ENCODE measurements around the gene NCAM2. TPM values are rescaled to one million over a fixed set of nuclear protein-coding genes. Genes with fewer than 3 reads are reported as not detected.

NCAM2 gene
- total and polyA plus RNA-seq, 2 donors (not counting 3 experiments of a cell fraction or from before 2014, with no cell fraction given) = 0.11 to 0.27 TPM

- TF ChIP-seq POLR2A (IDR thresholded peaks at IDR 0.05; ENCODE audit: low read depth, low read length) (no peak), CTCF (IDR thresholded peaks at IDR 0.05; ENCODE audit: extremely low read depth in 1 of 2, insufficient read depth in 1 of 2, low read depth in 1 of 2, low read length in 2 of 2) (no peak), MYC (IDR thresholded peaks at IDR 0.05; ENCODE audit: low read depth, low read length) (no peak), EZH2 (IDR thresholded peaks at IDR 0.05; ENCODE audit: borderline replicate concordance, low read depth, low read length, severe bottlenecking) (no peak), FOS (IDR thresholded peaks at IDR 0.05; ENCODE audit: borderline replicate concordance, insufficient read depth, low read length) (no peak), JUN (IDR thresholded peaks at IDR 0.05; ENCODE audit: borderline replicate concordance, insufficient read depth, insufficient read length, low read depth) (no peak), GATA2 (IDR thresholded peaks at IDR 0.05; ENCODE audit: insufficient read depth, insufficient read length, low read depth, low read length) (no peak), MAX (IDR thresholded peaks at IDR 0.05; ENCODE audit: insufficient read depth, insufficient read length) (no peak), POLR2AphosphoS5 (IDR thresholded peaks at IDR 0.05; ENCODE audit: insufficient read depth, low read depth, low read length) (no peak)
- intact Hi-C loops (cut with micrococcal nuclease) (no loop called here), dilution Hi-C loops (cut with MboI; ENCODE audit: extremely low pct_ligation_motif_present, low sequenced_read_pairs) (no loop called here)
- Histone ChIP-seq H2AFZ (ENCODE audit: low read depth, low read length) (no peak overlapping the region), H3K4me2 (ENCODE audit: insufficient read depth, low read length) (no peak overlapping the region), H3K9me1 (replicated peaks; ENCODE audit: control insufficient read depth, extremely low read depth, insufficient read depth, low read length) (no peaks in the 10 kb centered on the region), H3K4me1 (ENCODE audit: control insufficient read depth, extremely low read depth, insufficient read depth, low read length) (no peaks in the 10 kb centered on the region), H3K79me2 (ENCODE audit: control insufficient read depth, insufficient read depth, low read length) (no peaks in the 10 kb centered on the region), H3K4me3 (replicated peaks in 1 of 3; ENCODE audit: insufficient read depth in 1 of 3, low read depth in 1 of 3, low read length in 3 of 3) (no peak overlapping the region), H3K9ac (replicated peaks; ENCODE audit: extremely low read depth, insufficient read depth, low read length) (no peak overlapping the region), H3K27me3 (ENCODE audit: control insufficient read depth in 2 of 2, insufficient read depth in 2 of 2, low read length in 2 of 2) (no peaks in the 10 kb centered on the region), H3K36me3 (ENCODE audit: control insufficient read depth in 2 of 2, extremely low read depth in 1 of 2, insufficient read depth in 2 of 2, low read length in 2 of 2) (no peaks in the 10 kb centered on the region), H4K20me1 (replicated peaks; ENCODE audit: control insufficient read depth, extremely low read depth, insufficient read depth, low read length) (no peaks in the 10 kb centered on the region), H3K27ac (ENCODE audit: insufficient read depth, low read depth, low read length) (no peak overlapping the region), H3K9me3 (replicated peaks; ENCODE audit: control insufficient read depth, insufficient read depth, low read length) (no peaks in the 10 kb centered on the region)
- DNase-seq (ENCODE audit: low read depth, low spot score) = no peak
- FAIRE-seq = no peak
- no TSS peak for BruUV-seq (replicated peaks)
- ChIA-PET CTCF (no interaction called here), POLR2A (no interaction called here)
Measured at GRCh38 chr21:21412096-21412495, 413.9 kb downstream of the NCAM2 start.
